ENCODE results near the gene CARD19. TPM values are rescaled to one million over a fixed set of nuclear protein-coding genes. Genes with fewer than 3 reads are reported as not detected.

Gene CARD19
- total and polyA plus RNA-seq, 2 of the 8 experiments (the other 6 are each of a cell fraction or from before 2014, with no cell fraction given) = 21.2 to 112 TPM

DNA sequence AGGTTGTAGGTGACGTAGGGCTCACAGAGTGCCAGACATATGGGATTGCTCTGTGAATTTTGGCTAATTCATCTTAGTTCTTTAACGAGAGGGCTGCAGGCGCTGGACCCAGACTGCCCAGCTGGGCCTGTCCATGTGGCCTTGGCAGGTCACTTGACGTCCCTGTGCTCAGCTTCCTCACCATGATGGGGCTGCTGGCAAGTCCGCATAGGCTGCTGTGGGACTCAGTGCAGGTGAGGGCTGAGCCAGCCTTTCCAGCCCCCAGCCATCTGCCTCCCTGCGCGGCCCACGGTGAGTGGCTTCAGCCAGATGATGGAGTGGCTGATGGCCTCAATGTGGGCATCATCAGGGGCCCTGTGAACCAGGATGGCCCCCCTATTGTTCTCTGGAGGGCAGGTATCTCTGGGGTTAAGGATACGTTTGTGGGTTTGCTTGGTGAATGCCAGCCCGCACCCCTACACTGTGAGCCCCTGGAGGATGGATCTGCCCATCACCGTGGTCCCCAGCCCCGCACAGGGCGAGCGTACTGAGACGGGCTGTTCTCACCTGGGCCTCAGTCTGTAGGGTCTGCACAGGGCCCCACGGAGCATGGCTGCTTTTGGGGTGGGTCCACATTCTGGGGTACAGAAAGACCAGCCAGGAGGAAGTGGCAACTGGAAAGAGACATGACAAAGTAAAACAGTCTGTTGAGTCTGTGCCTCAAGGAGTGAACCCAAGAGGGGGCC lies 3.7 kb downstream of the CARD19 start:
- WGBS, 2 experiments (ENCODE audit: extremely low coverage in 1 of 2, insufficient coverage in 1 of 2, insufficient read length in 1 of 2, insufficient replicate concordance in 2 of 2, low coverage in 1 of 2, low lambda C conversion rate in 2 of 2, missing lambda C conversion rate in 1 of 2) = 92% methylated on average over 16 of the region's 16 CpGs; no CpG with 5 or more reads in 1 of the 2 experiments
- H3K4me3 ChIP-seq (ENCODE audit: extremely low read depth in 1 of 4, insufficient read depth in 2 of 4, low read depth in 3 of 4, low read length in 4 of 4) = no peak overlapping the region
- no peak overlapping the region for H3K27ac ChIP-seq (ENCODE audit: low read depth, low read length)
- no peaks in the 10 kb centered on the region; a peak in 1 of 7 replicates for H3K27me3 ChIP-seq (replicated peaks in 1 of 4; ENCODE audit: control insufficient read depth in 3 of 4, extremely low read depth in 1 of 4, insufficient read depth in 3 of 4, low read length in 3 of 4)
- H3K36me3 ChIP-seq (ENCODE audit: control insufficient read depth in 2 of 4, insufficient read depth in 4 of 4, low read length in 3 of 4) = no peaks in the 10 kb centered on the region
- H3K14ac ChIP-seq (ENCODE audit: insufficient read length) = no peak overlapping the region
- DNase-seq (ENCODE audit: low read depth in 1 of 2, low spot score in 2 of 2) (no peak), FAIRE-seq (no peak)
- peaks cover 0 to 4% of the 10 kb centered on the region in 2 experiments for H4K20me1 ChIP-seq (replicated peaks in 1 of 2; ENCODE audit: control insufficient read depth in 1 of 2, insufficient read depth in 2 of 2, low read length in 2 of 2)
- peaks cover 0 to 12% (median 3%) of the 10 kb centered on the region in 4 experiments; a peak in 4 of 7 replicates for H3K4me1 ChIP-seq (replicated peaks in 1 of 4; ENCODE audit: control insufficient read depth in 3 of 4, insufficient read depth in 4 of 4, low read length in 3 of 4)
- H2BK12ac ChIP-seq (ENCODE audit: low read depth, low read length) = 0 out of 2 replicates have a peak overlapping the region, but pooled peaks have one; percentile 23
- H4K8ac ChIP-seq (ENCODE audit: extremely low read depth, insufficient read depth, low read length) = peak overlapping the region; percentile 51; the same call in 1 of the 2 replicates
- H4K5ac ChIP-seq (ENCODE audit: insufficient read length, low read depth, low read length) = no peak overlapping the region
- H2BK20ac ChIP-seq (ENCODE audit: low read length) = no peak overlapping the region
- POLR2A ChIA-PET (ENCODE audit: partially characterized antibody) = no interaction called here
- H3K79me1 ChIP-seq (ENCODE audit: low read depth, low read length) = no peaks in the 10 kb centered on the region
- H3K18ac ChIP-seq (ENCODE audit: extremely low read depth, low read length) = no peak overlapping the region; the same call in 1 of the 2 replicates
- H3K9ac ChIP-seq (replicated peaks in 1 of 4; ENCODE audit: extremely low read depth in 1 of 4, low read depth in 3 of 4, low read length in 3 of 4) = no peak overlapping the region
- no peaks in the 10 kb centered on the region for H3K9me3 ChIP-seq (ENCODE audit: insufficient read depth in 2 of 2, low read depth in 1 of 2, low read length in 1 of 2)
- H3K23ac ChIP-seq (ENCODE audit: insufficient read length) = no peak overlapping the region
- peaks cover 0 to 7% of the 10 kb centered on the region in 2 experiments; a peak in 1 of 4 replicates for H3K79me2 ChIP-seq (ENCODE audit: control insufficient read depth in 1 of 2, insufficient read depth in 2 of 2, low read length in 2 of 2)
- H3K56ac ChIP-seq (replicated peaks; ENCODE audit: insufficient read length, low read depth, low read length) = no peak overlapping the region
- no peak overlapping the region for H2BK120ac ChIP-seq (replicated peaks; ENCODE audit: low read depth, low read length)
- no peak overlapping the region for H3K4me2 ChIP-seq (ENCODE audit: insufficient read depth in 1 of 2, low read depth in 2 of 2, low read length in 2 of 2)
- H4K91ac ChIP-seq (replicated peaks; ENCODE audit: insufficient read length, low read length) = no peak overlapping the region
- CTCF ChIA-PET (ENCODE audit: partially characterized antibody) = interaction anchor here (1.0 to 1.6 kb wide), 3 partner anchors 9 to 65 kb away, joined by 3 to 8 read pairs (median 4); no protein-coding TSS in a partner anchor
- H2AFZ ChIP-seq (ENCODE audit: low read length) = no peak overlapping the region
- H2BK15ac ChIP-seq (ENCODE audit: low read length) = no peak overlapping the region
- H3K4ac ChIP-seq (replicated peaks; ENCODE audit: insufficient read length, low read depth, low read length) = no peak overlapping the region
- H2BK5ac ChIP-seq (ENCODE audit: low read depth, low read length) = no peak overlapping the region
- 0 out of 2 replicates have a peak overlapping the region, but pooled peaks have one; percentile 15 for H2AK5ac ChIP-seq (ENCODE audit: low read depth, low read length)
- peaks cover 12% of the 10 kb centered on the region for H3K23me2 ChIP-seq (ENCODE audit: low read depth, low read length)
- TF ChIP-seq YY1 (IDR thresholded peaks at IDR 0.05; ENCODE audit: low read depth, low read length) (no peak), MAFK (IDR thresholded peaks at IDR 0.05; ENCODE audit: low read depth, low read length) (no peak), SIN3A (conservative IDR thresholded peaks at IDR 0.05 in 1 of 2, IDR thresholded peaks at IDR 0.05 in 1 of 2; ENCODE audit: low read depth in 1 of 2, low read length in 2 of 2) (no peak), KDM4A (IDR thresholded peaks at IDR 0.05; ENCODE audit: low read depth, low read length, severe bottlenecking) (no peak), HDAC6 (IDR thresholded peaks at IDR 0.05; ENCODE audit: low read depth, low read length) (no peak)
- TF ChIP-seq, protein P1, sequence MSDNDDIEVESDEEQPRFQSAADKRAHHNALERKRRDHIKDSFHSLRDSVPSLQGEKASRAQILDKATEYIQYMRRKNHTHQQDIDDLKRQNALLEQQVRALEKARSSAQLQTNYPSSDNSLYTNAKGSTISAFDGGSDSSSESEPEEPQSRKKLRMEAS (IDR thresholded peaks at IDR 0.05) = no peak
- TF ChIP-seq, protein P2, sequence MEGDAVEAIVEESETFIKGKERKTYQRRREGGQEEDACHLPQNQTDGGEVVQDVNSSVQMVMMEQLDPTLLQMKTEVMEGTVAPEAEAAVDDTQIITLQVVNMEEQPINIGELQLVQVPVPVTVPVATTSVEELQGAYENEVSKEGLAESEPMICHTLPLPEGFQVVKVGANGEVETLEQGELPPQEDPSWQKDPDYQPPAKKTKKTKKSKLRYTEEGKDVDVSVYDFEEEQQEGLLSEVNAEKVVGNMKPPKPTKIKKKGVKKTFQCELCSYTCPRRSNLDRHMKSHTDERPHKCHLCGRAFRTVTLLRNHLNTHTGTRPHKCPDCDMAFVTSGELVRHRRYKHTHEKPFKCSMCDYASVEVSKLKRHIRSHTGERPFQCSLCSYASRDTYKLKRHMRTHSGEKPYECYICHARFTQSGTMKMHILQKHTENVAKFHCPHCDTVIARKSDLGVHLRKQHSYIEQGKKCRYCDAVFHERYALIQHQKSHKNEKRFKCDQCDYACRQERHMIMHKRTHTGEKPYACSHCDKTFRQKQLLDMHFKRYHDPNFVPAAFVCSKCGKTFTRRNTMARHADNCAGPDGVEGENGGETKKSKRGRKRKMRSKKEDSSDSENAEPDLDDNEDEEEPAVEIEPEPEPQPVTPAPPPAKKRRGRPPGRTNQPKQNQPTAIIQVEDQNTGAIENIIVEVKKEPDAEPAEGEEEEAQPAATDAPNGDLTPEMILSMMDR (IDR thresholded peaks at IDR 0.05; ENCODE audit: control extremely low read depth in 1 of 3, insufficient read depth in 1 of 3, low read depth in 1 of 3, low read length in 3 of 3) = no peak
- TF ChIP-seq, protein P3, sequence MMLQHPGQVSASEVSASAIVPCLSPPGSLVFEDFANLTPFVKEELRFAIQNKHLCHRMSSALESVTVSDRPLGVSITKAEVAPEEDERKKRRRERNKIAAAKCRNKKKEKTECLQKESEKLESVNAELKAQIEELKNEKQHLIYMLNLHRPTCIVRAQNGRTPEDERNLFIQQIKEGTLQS (IDR thresholded peaks at IDR 0.05; ENCODE audit: insufficient read depth, low read depth, low read length) = no peak

Data from H1 (cell line).